ENCODE results near the gene SPACDR.

GRCh38 chr7:100476903-100477870 lies 13.1 kb upstream of the SPACDR start:
- TF ChIP-seq, protein P1, sequence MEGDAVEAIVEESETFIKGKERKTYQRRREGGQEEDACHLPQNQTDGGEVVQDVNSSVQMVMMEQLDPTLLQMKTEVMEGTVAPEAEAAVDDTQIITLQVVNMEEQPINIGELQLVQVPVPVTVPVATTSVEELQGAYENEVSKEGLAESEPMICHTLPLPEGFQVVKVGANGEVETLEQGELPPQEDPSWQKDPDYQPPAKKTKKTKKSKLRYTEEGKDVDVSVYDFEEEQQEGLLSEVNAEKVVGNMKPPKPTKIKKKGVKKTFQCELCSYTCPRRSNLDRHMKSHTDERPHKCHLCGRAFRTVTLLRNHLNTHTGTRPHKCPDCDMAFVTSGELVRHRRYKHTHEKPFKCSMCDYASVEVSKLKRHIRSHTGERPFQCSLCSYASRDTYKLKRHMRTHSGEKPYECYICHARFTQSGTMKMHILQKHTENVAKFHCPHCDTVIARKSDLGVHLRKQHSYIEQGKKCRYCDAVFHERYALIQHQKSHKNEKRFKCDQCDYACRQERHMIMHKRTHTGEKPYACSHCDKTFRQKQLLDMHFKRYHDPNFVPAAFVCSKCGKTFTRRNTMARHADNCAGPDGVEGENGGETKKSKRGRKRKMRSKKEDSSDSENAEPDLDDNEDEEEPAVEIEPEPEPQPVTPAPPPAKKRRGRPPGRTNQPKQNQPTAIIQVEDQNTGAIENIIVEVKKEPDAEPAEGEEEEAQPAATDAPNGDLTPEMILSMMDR (IDR thresholded peaks at IDR 0.05; ENCODE audit: insufficient read depth, low read depth, low read length), result no peak
- TF ChIP-seq EZH2 (IDR thresholded peaks at IDR 0.05; ENCODE audit: insufficient read depth, low read length), result no peak
